ENCODE measurements around the gene GJA1.

DNA sequence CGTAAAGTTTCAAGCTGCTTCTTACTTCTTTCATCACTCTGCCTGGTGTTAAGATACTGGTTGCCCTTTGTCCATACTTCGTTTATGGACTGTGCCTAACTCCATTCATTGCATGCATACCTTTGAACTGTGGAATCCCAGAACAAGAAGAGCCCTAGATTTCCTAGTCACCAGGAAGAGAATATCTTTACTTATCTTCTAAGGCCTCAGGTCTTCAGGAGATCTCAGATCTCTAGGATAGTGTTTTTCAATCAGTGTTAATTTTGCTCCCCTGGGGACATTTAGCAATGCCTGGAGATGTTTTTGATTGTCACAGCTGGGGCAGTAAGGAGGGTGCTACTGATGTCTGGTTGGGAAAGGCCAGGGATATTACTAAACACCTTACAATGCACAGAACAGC is 35.5 kb upstream of the GJA1 start:
- TF ChIP-seq POLR2A (IDR thresholded peaks at IDR 0.05; ENCODE audit: low read length): no peak
- TF ChIP-seq GATA1 (IDR thresholded peaks at IDR 0.05; ENCODE audit: low read depth, low read length): no peak

All from erythroblast (primary cell).